GM21515 (cell line): ENCODE measurements around the gene LMOD2.

Source experiments
- ATAC-seq: cut with Tn5 transposase; IDR thresholded peaks from one replicate; pipeline ENCODE4 v1.9.1; 2021; ENCODE audit not compliant: unreplicated experiment

LMOD2 gene

GRCh38 chr7:123712619-123713018, 57.0 kb downstream of the LMOD2 start:
- ATAC-seq, result no peak
